SK-N-SH (cell line): ENCODE measurements around the gene RNF145. TPM values are rescaled to one million over a fixed set of nuclear protein-coding genes. Genes with fewer than 3 reads are reported as not detected.

Experiments
- CTCF ChIA-PET: fragments of 300-600, 350-600 bp; formaldehyde crosslinking; extraction: SDS; loops from one replicate; lab custom pipeline; 2021; lab: Yijun Ruan, JAX
- POLR2A ChIA-PET: fragments of 350-600 bp; sonication (Branson Sonifier 250); formaldehyde crosslinking; extraction: SDS; loops from one replicate; lab custom pipeline; 2020; ENCODE audit warnings: antibody characterized with exemption, inconsistent platforms; lab: Yijun Ruan, JAX
- DNase-seq: peaks from one replicate; pipeline ENCODE4 v3.0.0; 2012
- H2AFZ ChIP-seq: fragments of 200-600 bp; sonication (generic); 2 replicates; pipeline ENCODE4 v1.8.1; 2016; ENCODE audit warnings: antibody characterized with exemption, mild to moderate bottlenecking, low read depth
- H3F3A ChIP-seq: fragments of 200-600 bp; sonication (generic); replicated peaks from 2 replicates; pipeline ENCODE3; 2016; ENCODE audit warnings: antibody characterized with exemption, mild to moderate bottlenecking; ENCODE audit not compliant: insufficient read depth
- H3K27ac ChIP-seq, 2 experiments: fragments of 200-500 bp in 1 of 2; fragments of 200-600 bp in 1 of 2; sonication (Bioruptor generic) in 1 of 2; sonication (generic), shearing (Covaris generic) in 1 of 2; 2 replicates each; pipeline versions ENCODE4 v1.5.1 to v1.6.1; 2014 to 2016; ENCODE audit warnings: low read depth in 2 of 2, inconsistent platforms in 1 of 2, low read length in 1 of 2, mild to moderate bottlenecking in 1 of 2, mixed read lengths in 1 of 2
- H3K27me3 ChIP-seq: fragments of 200-600 bp; sonication (generic), shearing (Covaris generic); 2 replicates; pipeline ENCODE4 v1.6.1; 2016; ENCODE audit warnings: mixed run types; ENCODE audit not compliant: insufficient read depth
- H3K36me3 ChIP-seq, 2 experiments: fragments of 200-500 bp in 1 of 2; fragments of 200-600 bp in 1 of 2; sonication (Bioruptor generic) in 1 of 2; sonication (generic) in 1 of 2; replicated peaks in 1 of 2; 2 replicates each; pipeline versions ENCODE3 to v1.5.1; 2014 to 2016; ENCODE audit warnings: low read length in 1 of 2, mild to moderate bottlenecking in 1 of 2; ENCODE audit not compliant: insufficient read depth in 2 of 2, control insufficient read depth in 1 of 2
- H3K4me1 ChIP-seq, 2 experiments: fragments of 200-500 bp in 1 of 2; fragments of 200-600 bp in 1 of 2; sonication (Bioruptor generic) in 1 of 2; sonication (generic), shearing (Covaris generic) in 1 of 2; 2 replicates each; pipeline versions ENCODE4 v1.5.1 to v1.6.1; 2014 to 2016; ENCODE audit warnings: low read depth in 1 of 2, low read length in 1 of 2, mixed run types in 1 of 2; ENCODE audit not compliant: insufficient read depth in 2 of 2, control insufficient read depth in 1 of 2
- H3K4me2 ChIP-seq: fragments of 200-600 bp; sonication (generic), shearing (Covaris generic); 2 replicates; pipeline ENCODE4 v1.6.1; 2017; ENCODE audit warnings: mixed run types
- H3K4me3 ChIP-seq, 2 experiments: fragments of 200-500 bp in 1 of 2; fragments of 200-600 bp in 1 of 2; sonication (Bioruptor generic) in 1 of 2; sonication (generic), shearing (Covaris generic) in 1 of 2; 2 replicates each; pipeline versions ENCODE4 v1.5.1 to v1.8.1; 2014 to 2016; ENCODE audit warnings: low read depth in 2 of 2, inconsistent platforms in 1 of 2, low read length in 1 of 2, mild to moderate bottlenecking in 1 of 2, mixed read lengths in 1 of 2, moderate library complexity in 1 of 2
- H3K79me2 ChIP-seq: fragments of 200-600 bp; sonication (generic); 2 replicates; pipeline ENCODE4 v1.8.1; 2017; ENCODE audit warnings: mild to moderate bottlenecking; ENCODE audit not compliant: insufficient read depth
- H3K9ac ChIP-seq: fragments of 200-600 bp; sonication (generic); 2 replicates; pipeline ENCODE4 v1.6.1; 2017; ENCODE audit warnings: mixed run types
- H3K9me2 ChIP-seq: fragments of 200-600 bp; sonication (generic); 2 replicates; pipeline ENCODE4 v1.6.1; 2017; ENCODE audit warnings: mixed run types
- H3K9me3 ChIP-seq: fragments of 200-600 bp; sonication (generic); 2 replicates; pipeline ENCODE4 v1.6.1; 2017; ENCODE audit warnings: mixed run types, mild to moderate bottlenecking, moderate library complexity
- H4K20me1 ChIP-seq: fragments of 200-600 bp; sonication (generic); 2 replicates; pipeline ENCODE4 v1.6.1; 2017; ENCODE audit warnings: mild to moderate bottlenecking, mixed run types; ENCODE audit not compliant: insufficient read depth
- CHD2 ChIP-seq: fragments of 150-350 bp; IDR thresholded peaks from 2 replicates; pipeline ENCODE4 v1.6.1; 2018; ENCODE audit warnings: low read length; ENCODE audit not compliant: partially characterized antibody
- CTCF ChIP-seq: fragments of 200-600 bp; sonication (generic); IDR thresholded peaks from 2 replicates; pipeline ENCODE4 v1.6.1; 2017; ENCODE audit warnings: antibody characterized with exemption, mild to moderate bottlenecking, moderate library complexity
- ELF1 ChIP-seq: IDR thresholded peaks from 2 replicates; pipeline ENCODE4 v1.4.0; 2012
- EP300 ChIP-seq, 2 experiments: IDR thresholded peaks; 2 replicates each; pipeline versions ENCODE4 v1.4.0 to v1.6.1; 2012; ENCODE audit warnings: borderline replicate concordance in 1 of 2, low read depth in 1 of 2, low read length in 1 of 2
- GATA2 ChIP-seq: sonication (generic); formaldehyde crosslinking; IDR thresholded peaks from 2 replicates; pipeline ENCODE4 v1.5.0; 2020; ENCODE audit warnings: mild to moderate bottlenecking, missing genetic modification reagents
- IRF3 ChIP-seq: fragments of 150-350 bp; IDR thresholded peaks from 2 replicates; pipeline ENCODE4 v1.6.1; 2016; ENCODE audit warnings: mild to moderate bottlenecking, low read depth, low read length
- JUND ChIP-seq: IDR thresholded peaks from 2 replicates; pipeline ENCODE4 v1.4.0; 2012
- MAX ChIP-seq: IDR thresholded peaks from 2 replicates; pipeline ENCODE4 v1.4.0; 2012; ENCODE audit warnings: low read depth
- MEF2A ChIP-seq: IDR thresholded peaks from 2 replicates; pipeline ENCODE4 v1.4.0; 2012; ENCODE audit warnings: low read depth, borderline replicate concordance
- NFIC ChIP-seq: IDR thresholded peaks from 2 replicates; pipeline ENCODE4 v1.4.0; 2012; ENCODE audit warnings: borderline replicate concordance
- RAD21 ChIP-seq: IDR thresholded peaks from 2 replicates; pipeline ENCODE4 v1.6.1; 2012; ENCODE audit warnings: mild to moderate bottlenecking, low read length
- RCOR1 ChIP-seq: fragments of 150-350 bp; IDR thresholded peaks from 2 replicates; pipeline ENCODE4 v1.6.1; 2017; ENCODE audit warnings: antibody characterized with exemption, low read length
- RFX5 ChIP-seq: IDR thresholded peaks from 2 replicates; pipeline ENCODE4 v1.6.1; 2012; ENCODE audit warnings: mild to moderate bottlenecking, improper control_type of control experiment, low read length
- RXRA ChIP-seq: IDR thresholded peaks from 2 replicates; pipeline ENCODE4 v1.4.0; 2012; ENCODE audit warnings: low read depth, mild to moderate bottlenecking, borderline replicate concordance
- SIN3A ChIP-seq: IDR thresholded peaks from 2 replicates; pipeline ENCODE4 v1.6.1; 2012; ENCODE audit warnings: low read depth, mild to moderate bottlenecking, low read length, moderate library complexity, borderline replicate concordance
- SMC3 ChIP-seq: IDR thresholded peaks from 2 replicates; pipeline ENCODE4 v1.6.1; 2012; ENCODE audit warnings: low read depth, low read length, improper control_type of control experiment
- TAF1 ChIP-seq: IDR thresholded peaks from 2 replicates; pipeline ENCODE4 v1.6.1; 2012; ENCODE audit warnings: low read depth, mild to moderate bottlenecking, low read length, moderate library complexity, borderline replicate concordance
- TCF12 ChIP-seq: IDR thresholded peaks from 2 replicates; pipeline ENCODE4 v1.4.0; 2012
- TEAD4 ChIP-seq: IDR thresholded peaks from 2 replicates; pipeline ENCODE4 v1.4.0; 2012; ENCODE audit warnings: mild to moderate bottlenecking, borderline replicate concordance; ENCODE audit not compliant: insufficient read depth
- YY1 ChIP-seq: IDR thresholded peaks from 2 replicates; pipeline ENCODE4 v1.4.0; 2012; ENCODE audit warnings: low read depth, mild to moderate bottlenecking
- WGBS: methylation state at CpG from one replicate; pipeline ENCODE4 v1.1.6; 2017; ENCODE audit warnings: low lambda C conversion rate; 5-methylcytosine and 5-hydroxymethylcytosine counted together
- polyA plus RNA-seq, 3 experiments: library from polyadenylated mRNA; depleted of rRNA; stranded (reverse); fragments of >200 nt; gene quantifications; 2 replicates each; pipeline ENCODE4 v1.2.3, GENCODE V29; 2012

The RNF145 gene
- polyA plus RNA-seq, 1 of the 3 experiments (the other 2 are of a cell fraction) = 36.1 TPM

- TF ChIP-seq SMC3 (no peak), NFIC (no peak), EP300 (IDR thresholded peaks at IDR 0.05; ENCODE audit: borderline replicate concordance in 1 of 2, low read depth in 1 of 2, low read length in 1 of 2) (no peak)
- H3K4me1 ChIP-seq = peaks cover 0 to 31% of the 10 kb centered on the region in 2 experiments; a peak in 3 of 4 replicates
- POLR2A ChIA-PET = no interaction called here
Observed at GRCh38 chr5:159187719-159188118, 21.6 kb downstream of the RNF145 start.

GRCh38 chr5:159186319-159186718, 23.0 kb downstream of the RNF145 start:
- Histone ChIP-seq H3K9ac (peak overlapping the region; percentile 56; the same call in 1 of the 2 replicates), H3K27me3 (no peaks in the 10 kb centered on the region), H3K79me2 (peaks cover 87% of the 10 kb centered on the region), H3K27ac (peak overlapping the region in 1 of 2 experiments; percentile 97; a peak in 2 of 4 replicates), H3K9me2 (no peaks in the 10 kb centered on the region), H3K4me2 (no peak overlapping the region), H3K9me3 (no peaks in the 10 kb centered on the region), H4K20me1 (no peaks in the 10 kb centered on the region), H3K4me1 (peaks cover 0 to 41% of the 10 kb centered on the region in 2 experiments; a peak in 3 of 4 replicates), H3K36me3 (peaks cover 19 to 42% of the 10 kb centered on the region in 2 experiments), H2AFZ (no peak overlapping the region), H3K4me3 (no peak overlapping the region), H3F3A (peaks cover 48% of the 10 kb centered on the region)
- TF ChIP-seq IRF3 (no peak), SIN3A (no peak), TCF12 (no peak), RCOR1 (no peak), RAD21 (no peak), MEF2A (no peak), CHD2 (no peak), GATA2 (CRISPR knock-in tag) (no peak), EP300 (IDR thresholded peaks at IDR 0.05; ENCODE audit: borderline replicate concordance in 1 of 2, low read depth in 1 of 2, low read length in 1 of 2) (no peak), ELF1 (no peak), YY1 (no peak), RXRA (no peak), JUND (no peak), TAF1 (no peak), RFX5 (no peak), MAX (no peak), TEAD4 (no peak), CTCF (no peak)
- 84% methylated on average over 4 of the region's 4 CpGs for WGBS
- ChIA-PET POLR2A (no interaction called here), CTCF (interaction anchor here (0.6 to 1.2 kb wide), 3 partner anchors 13 to 1107 kb away, joined by 3 to 4 read pairs (median 3); no protein-coding TSS in a partner anchor)
- no peak for DNase-seq

More at GRCh38 chr5:159187719-159188118, 21.6 kb downstream of the RNF145 start:
- WGBS = 95% methylated on average over 3 of the region's 3 CpGs
- no peak overlapping the region for H3K4me2 ChIP-seq
- no peak overlapping the region for H3K9ac ChIP-seq
- H3K36me3 ChIP-seq = peaks cover 23 to 44% of the 10 kb centered on the region in 2 experiments
- peaks cover 86% of the 10 kb centered on the region for H3K79me2 ChIP-seq
- no peaks in the 10 kb centered on the region for H3K9me3 ChIP-seq
- H3K27ac ChIP-seq = peak overlapping the region in 1 of 2 experiments; percentile 14; a peak in 1 of 4 replicates
- no peak for DNase-seq
- CTCF ChIA-PET = interaction anchor here (1.2 to 1.7 kb wide), 2 partner anchors 31 to 799 kb away, joined by 3 to 8 read pairs; no protein-coding TSS in a partner anchor
- peaks cover 48% of the 10 kb centered on the region for H3F3A ChIP-seq
- no peaks in the 10 kb centered on the region for H4K20me1 ChIP-seq
- no peak overlapping the region for H2AFZ ChIP-seq
- no peaks in the 10 kb centered on the region for H3K9me2 ChIP-seq
- no peaks in the 10 kb centered on the region for H3K27me3 ChIP-seq
- H3K4me3 ChIP-seq = no peak overlapping the region
